ENCODE results near the gene GPN2. TPM values are rescaled to one million over a fixed set of nuclear protein-coding genes. Genes with fewer than 3 reads are reported as not detected.

GPN2 gene
- total RNA-seq, 1 donor from 2014 or later, result 14.9 TPM

DNA sequence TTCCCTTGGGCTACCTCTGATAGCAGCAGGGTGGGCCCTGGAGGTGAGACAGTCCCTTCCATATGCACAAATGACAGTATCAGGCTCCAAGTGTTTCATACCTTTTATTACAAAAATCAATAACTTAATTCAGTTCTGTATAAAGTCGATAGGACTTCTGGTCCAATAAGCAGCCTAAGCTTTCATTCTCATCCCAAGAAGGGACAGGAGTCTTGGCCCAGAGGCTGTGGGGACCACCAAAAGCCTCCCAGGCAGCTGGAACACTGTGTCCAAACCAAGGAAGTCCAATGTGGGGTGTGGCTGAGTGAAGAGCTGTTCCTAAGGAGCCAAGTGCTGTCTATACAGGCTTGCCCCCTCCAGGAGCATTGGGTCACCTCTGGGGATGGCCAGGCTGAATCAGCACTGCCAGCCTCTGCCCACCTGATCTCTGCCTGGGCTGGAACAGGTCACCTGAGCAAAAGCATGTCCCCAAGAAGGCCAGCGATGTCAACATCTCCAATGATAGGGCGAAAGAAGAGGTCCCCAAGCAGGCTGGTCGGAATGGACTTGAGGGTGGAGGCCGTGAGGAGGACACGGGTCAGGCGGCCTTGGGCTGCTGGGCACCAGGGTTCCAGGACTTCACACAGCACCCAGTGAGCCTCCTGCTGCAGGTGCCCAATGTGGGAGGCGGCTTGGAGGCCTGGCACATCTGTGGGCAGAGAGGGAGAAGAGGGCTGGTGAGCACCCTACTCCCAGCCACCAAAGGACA lies 21.5 kb upstream of the GPN2 start:
- DNase-seq, result no peak
- Histone ChIP-seq H3K4me1 (peaks cover 23% of the 10 kb centered on the region), H3K27ac (replicated peaks) (no peak overlapping the region), H3K4me3 (peak overlapping the region; percentile 69), H3K36me3 (no peaks in the 10 kb centered on the region), H3K27me3 (ENCODE audit: low read depth) (no peaks in the 10 kb centered on the region), H3K9me3 (replicated peaks) (no peaks in the 10 kb centered on the region)
- no peak for TF ChIP-seq CTCF (IDR thresholded peaks at IDR 0.05; ENCODE audit: borderline replicate concordance)
- intact Hi-C loops (cut with micrococcal nuclease), result no loop called here

GRCh38 chr1:26910343-26911160 lies 20.5 kb upstream of the GPN2 start:
- no peak for TF ChIP-seq CTCF (IDR thresholded peaks at IDR 0.05; ENCODE audit: borderline replicate concordance)
- Histone ChIP-seq H3K27ac (replicated peaks) (no peak overlapping the region), H3K4me1 (peaks cover 23% of the 10 kb centered on the region), H3K27me3 (ENCODE audit: low read depth) (no peaks in the 10 kb centered on the region), H3K4me3 (no peak overlapping the region), H3K9me3 (replicated peaks) (no peaks in the 10 kb centered on the region), H3K36me3 (no peaks in the 10 kb centered on the region)
- intact Hi-C loops (cut with micrococcal nuclease), result no loop called here
- DNase-seq, result no peak

- H3K4me3 ChIP-seq, result no peak overlapping the region
- intact Hi-C loops (cut with micrococcal nuclease), result no loop called here
Measured at GRCh38 chr1:26909951-26910342, 19.9 kb upstream of the GPN2 start.

DNA sequence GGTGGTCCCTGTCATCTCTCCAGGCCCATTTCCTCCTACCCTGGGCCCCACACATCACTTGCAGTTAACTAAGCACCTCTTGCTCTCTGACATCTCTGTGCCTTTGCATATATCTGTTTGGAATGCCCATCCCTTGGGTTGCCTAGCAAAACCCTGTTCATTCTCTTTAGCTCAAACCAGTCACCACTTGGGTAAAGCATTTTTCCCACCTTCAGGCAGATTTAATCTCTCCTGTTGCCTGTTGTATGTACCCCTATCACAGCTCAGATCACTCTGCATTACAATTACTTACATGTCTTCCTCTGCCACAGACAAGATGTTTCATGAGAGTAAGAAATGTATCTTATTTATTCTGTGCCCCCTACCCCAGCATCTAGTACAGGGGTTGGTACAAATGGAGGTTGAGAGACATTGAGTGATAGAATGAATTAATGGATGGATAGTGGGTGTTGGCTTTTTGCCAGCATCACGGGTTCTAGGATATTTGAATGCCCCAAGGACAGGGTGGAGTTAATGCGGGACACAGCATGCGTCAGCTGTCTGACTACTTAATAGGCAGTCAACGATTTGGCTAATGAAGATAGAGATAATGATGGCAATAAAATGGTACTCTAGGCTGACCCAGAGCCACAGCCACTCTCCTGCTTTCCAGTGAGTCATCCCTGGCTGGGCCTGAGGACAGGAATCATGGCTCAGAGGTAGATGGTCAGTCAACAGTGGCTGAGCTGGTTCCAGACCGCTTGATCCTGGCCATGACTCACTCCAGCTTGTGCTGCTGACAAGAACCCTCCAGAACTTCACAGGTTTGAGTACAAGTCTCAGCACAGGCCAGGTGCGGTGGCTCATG lies 17.2 kb upstream of the GPN2 start:
- H3K27ac ChIP-seq (replicated peaks), result no peak overlapping the region
- intact Hi-C loops (cut with micrococcal nuclease), result no loop called here

More at GRCh38 chr1:26909951-26910342, 19.9 kb upstream of the GPN2 start:
- Histone ChIP-seq H3K4me1 (peaks cover 21% of the 10 kb centered on the region), H3K36me3 (no peaks in the 10 kb centered on the region), H3K27me3 (ENCODE audit: low read depth) (no peaks in the 10 kb centered on the region), H3K9me3 (replicated peaks) (no peaks in the 10 kb centered on the region), H3K27ac (replicated peaks) (no peak overlapping the region)
- no peak for TF ChIP-seq CTCF (IDR thresholded peaks at IDR 0.05; ENCODE audit: borderline replicate concordance)
- no peak for DNase-seq

More for the DNA sequence above, 17.2 kb upstream of the GPN2 start:
- no peak for TF ChIP-seq CTCF (IDR thresholded peaks at IDR 0.05; ENCODE audit: borderline replicate concordance)
- Histone ChIP-seq H3K9me3 (replicated peaks) (no peaks in the 10 kb centered on the region), H3K36me3 (no peaks in the 10 kb centered on the region), H3K27me3 (ENCODE audit: low read depth) (no peaks in the 10 kb centered on the region), H3K4me3 (no peak overlapping the region), H3K4me1 (peaks cover 11% of the 10 kb centered on the region)
- DNase-seq, result no peak

Measured in left ventricle myocardium inferior (tissue), 1 donor.